Endothelial cell (in vitro differentiated cells): ENCODE measurements around the gene FEZF2. TPM values are rescaled to one million over a fixed set of nuclear protein-coding genes. Genes with fewer than 3 reads are reported as not detected.
A peak's percentile ranks its signal among the peaks of the same experiment; 100 is the strongest.

ENCODE experiments used
- DNase-seq: peaks from one replicate; pipeline ENCODE4 v3.0.0; 2021; ENCODE audit warnings: low spot score
- H3K27ac Mint-ChIP-seq: one replicate; pipeline ENCODE4 v1.8.0; 2021; ENCODE audit warnings: mixed read lengths, inconsistent platforms; ENCODE audit not compliant: unreplicated experiment
- H3K27me3 Mint-ChIP-seq: one replicate; pipeline ENCODE4 v1.8.0; 2021; ENCODE audit warnings: mild to moderate bottlenecking, moderate library complexity, mixed read lengths, inconsistent platforms; ENCODE audit not compliant: unreplicated experiment
- H3K36me3 Mint-ChIP-seq: one replicate; pipeline ENCODE4 v1.8.0; 2021; ENCODE audit warnings: mild to moderate bottlenecking, low read depth, mixed read lengths, inconsistent platforms; ENCODE audit not compliant: unreplicated experiment
- H3K4me1 Mint-ChIP-seq: one replicate; pipeline ENCODE4 v1.8.0; 2021; ENCODE audit warnings: mild to moderate bottlenecking, mixed read lengths, inconsistent platforms; ENCODE audit not compliant: unreplicated experiment
- H3K4me3 Mint-ChIP-seq: one replicate; pipeline ENCODE4 v1.8.0; 2021; ENCODE audit warnings: mild to moderate bottlenecking, mixed read lengths, inconsistent platforms; ENCODE audit not compliant: unreplicated experiment
- H3K9me3 Mint-ChIP-seq: one replicate; pipeline ENCODE4 v1.8.0; 2021; ENCODE audit warnings: mixed read lengths, inconsistent platforms; ENCODE audit not compliant: unreplicated experiment
- total RNA-seq: library from RNA; stranded (reverse); fragmentation: NEBNext Ultra II Directional; extraction: Animal tissue kit (Norgen Biotek cat#: 25700); gene quantifications from one replicate; pipeline ENCODE4 v1.2.1, GENCODE V29; 2021; ENCODE audit not compliant: unreplicated experiment
- TF ChIP-seq, protein P1 (sequence below): fragments of 200-600 bp; sonication (generic); IDR thresholded peaks from one replicate; pipeline ENCODE4 v1.5.0; 2021; ENCODE audit warnings: antibody characterized with exemption; ENCODE audit not compliant: unreplicated experiment

Gene FEZF2
- total RNA-seq, 1 donor from 2014 or later = not detected

DNA sequence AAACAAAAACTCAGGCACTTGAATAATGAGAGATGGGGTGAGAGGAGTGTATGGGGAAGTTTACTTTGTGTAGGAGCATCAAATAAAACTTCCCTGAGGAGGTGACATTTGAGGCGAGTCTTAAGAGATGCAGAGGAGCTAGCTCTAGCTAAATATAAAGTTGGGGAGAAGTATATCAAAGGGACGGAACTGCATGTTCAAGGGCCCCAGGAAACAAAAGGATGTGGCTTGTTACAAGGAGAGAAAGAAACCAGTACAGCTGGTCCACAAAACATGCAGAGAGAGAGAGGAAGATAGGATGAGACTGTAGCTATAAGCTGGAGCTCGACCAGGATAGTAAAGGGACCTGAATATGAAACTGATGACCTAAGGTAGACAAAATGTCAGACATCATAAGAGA, 17.6 kb downstream of the FEZF2 start:
- TF ChIP-seq, protein P1, sequence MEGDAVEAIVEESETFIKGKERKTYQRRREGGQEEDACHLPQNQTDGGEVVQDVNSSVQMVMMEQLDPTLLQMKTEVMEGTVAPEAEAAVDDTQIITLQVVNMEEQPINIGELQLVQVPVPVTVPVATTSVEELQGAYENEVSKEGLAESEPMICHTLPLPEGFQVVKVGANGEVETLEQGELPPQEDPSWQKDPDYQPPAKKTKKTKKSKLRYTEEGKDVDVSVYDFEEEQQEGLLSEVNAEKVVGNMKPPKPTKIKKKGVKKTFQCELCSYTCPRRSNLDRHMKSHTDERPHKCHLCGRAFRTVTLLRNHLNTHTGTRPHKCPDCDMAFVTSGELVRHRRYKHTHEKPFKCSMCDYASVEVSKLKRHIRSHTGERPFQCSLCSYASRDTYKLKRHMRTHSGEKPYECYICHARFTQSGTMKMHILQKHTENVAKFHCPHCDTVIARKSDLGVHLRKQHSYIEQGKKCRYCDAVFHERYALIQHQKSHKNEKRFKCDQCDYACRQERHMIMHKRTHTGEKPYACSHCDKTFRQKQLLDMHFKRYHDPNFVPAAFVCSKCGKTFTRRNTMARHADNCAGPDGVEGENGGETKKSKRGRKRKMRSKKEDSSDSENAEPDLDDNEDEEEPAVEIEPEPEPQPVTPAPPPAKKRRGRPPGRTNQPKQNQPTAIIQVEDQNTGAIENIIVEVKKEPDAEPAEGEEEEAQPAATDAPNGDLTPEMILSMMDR = no peak
- H3K4me3 Mint-ChIP-seq = no peak overlapping the region
- no peak overlapping the region for H3K27ac Mint-ChIP-seq
- no peaks in the 10 kb centered on the region for H3K9me3 Mint-ChIP-seq
- no peaks in the 10 kb centered on the region for H3K4me1 Mint-ChIP-seq
- DNase-seq = no peak
- no peaks in the 10 kb centered on the region for H3K27me3 Mint-ChIP-seq
- H3K36me3 Mint-ChIP-seq = no peaks in the 10 kb centered on the region

DNA sequence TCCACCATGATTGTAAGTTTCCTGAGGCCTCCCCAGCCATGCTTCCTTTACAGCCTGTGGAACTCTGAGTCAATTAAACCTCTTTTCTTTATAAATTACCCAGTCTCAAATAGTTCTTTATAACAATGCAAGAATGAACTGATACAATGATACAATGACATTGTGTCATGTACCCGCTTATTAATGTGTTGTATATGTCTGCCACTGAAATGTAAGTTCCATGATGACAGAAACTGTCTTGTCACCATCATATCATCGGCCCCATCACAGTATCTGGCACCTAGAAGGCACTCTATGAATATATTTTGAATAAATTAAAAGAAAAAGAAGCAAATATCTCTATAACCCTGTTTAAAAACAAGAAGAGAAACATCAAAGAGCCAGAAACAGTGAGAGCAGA, 29.6 kb downstream of the FEZF2 start:
- H3K27me3 Mint-ChIP-seq = no peaks in the 10 kb centered on the region
- H3K36me3 Mint-ChIP-seq = no peaks in the 10 kb centered on the region
- no peaks in the 10 kb centered on the region for H3K9me3 Mint-ChIP-seq
- H3K4me1 Mint-ChIP-seq = no peaks in the 10 kb centered on the region
- H3K4me3 Mint-ChIP-seq = no peak overlapping the region
- TF ChIP-seq, protein P1 = no peak
- H3K27ac Mint-ChIP-seq = no peak overlapping the region
- no peak for DNase-seq

DNA sequence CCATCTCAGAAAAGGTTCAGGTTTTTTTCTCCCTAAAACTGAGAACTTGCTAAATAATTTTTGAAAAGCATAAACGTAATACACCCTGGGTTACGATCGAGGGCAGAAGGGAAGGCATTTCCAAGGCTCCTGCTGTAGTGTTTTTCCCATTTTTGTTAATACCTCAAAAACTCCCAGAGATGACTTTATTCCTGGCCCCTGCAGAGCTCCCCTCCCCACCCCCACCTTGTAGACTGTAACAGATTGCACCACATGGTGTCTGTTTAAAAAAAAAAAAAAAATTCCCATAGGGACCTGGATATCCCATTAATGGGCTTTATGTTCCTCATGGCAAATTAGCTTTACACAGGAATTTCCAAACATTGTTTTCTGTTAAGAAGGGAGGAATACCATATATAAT, 38.2 kb downstream of the FEZF2 start:
- DNase-seq = no peak
- no peaks in the 10 kb centered on the region for H3K27me3 Mint-ChIP-seq
- no peak overlapping the region for H3K27ac Mint-ChIP-seq
- H3K4me3 Mint-ChIP-seq = no peak overlapping the region
- TF ChIP-seq, protein P1 = no peak
- no peaks in the 10 kb centered on the region for H3K9me3 Mint-ChIP-seq
- H3K4me1 Mint-ChIP-seq = peaks cover 6% of the 10 kb centered on the region
- no peaks in the 10 kb centered on the region for H3K36me3 Mint-ChIP-seq

DNA sequence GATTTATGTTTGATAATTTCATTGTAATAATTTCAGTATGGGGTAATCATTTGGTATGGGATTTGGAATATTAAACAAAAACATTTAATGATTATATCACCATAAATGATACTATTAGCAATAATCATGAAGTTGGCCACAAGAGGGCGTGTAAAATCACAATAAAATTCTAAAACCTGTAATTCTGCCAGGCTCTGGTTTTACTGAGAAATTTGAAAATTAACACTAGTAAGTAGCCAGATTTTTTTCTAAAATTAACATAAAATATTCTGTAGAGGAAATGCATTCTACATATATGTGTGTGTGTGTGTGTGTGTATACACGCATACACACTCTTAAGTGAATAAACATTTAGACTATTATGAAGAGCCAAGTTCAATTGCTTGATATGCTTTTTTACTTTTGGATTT, 40.5 kb downstream of the FEZF2 start:
- peaks cover 6% of the 10 kb centered on the region for H3K4me1 Mint-ChIP-seq
- no peak overlapping the region for H3K4me3 Mint-ChIP-seq
- DNase-seq = peak; percentile 15
- no peaks in the 10 kb centered on the region for H3K36me3 Mint-ChIP-seq
- no peaks in the 10 kb centered on the region for H3K9me3 Mint-ChIP-seq
- H3K27ac Mint-ChIP-seq = no peak overlapping the region
- TF ChIP-seq, protein P1 = peak; percentile 90
- no peaks in the 10 kb centered on the region for H3K27me3 Mint-ChIP-seq

DNA sequence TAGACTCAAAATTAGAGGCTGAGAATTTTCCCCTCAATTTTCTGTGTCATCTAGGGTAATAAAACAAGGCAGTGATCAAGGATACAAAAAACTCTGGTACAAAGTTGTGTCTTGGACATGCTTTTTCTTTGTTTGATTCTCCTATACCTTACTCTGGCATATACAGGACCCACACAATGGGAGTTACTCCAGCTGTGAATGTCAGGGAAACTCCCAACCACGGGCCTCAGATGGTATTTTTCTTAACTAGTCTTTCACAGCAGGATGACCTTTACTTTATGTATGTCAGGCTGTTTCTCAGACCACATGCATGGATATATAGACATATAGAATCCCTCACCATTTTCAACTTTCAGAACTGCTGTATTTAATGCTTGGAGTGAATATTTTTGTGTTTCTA, 41.3 kb downstream of the FEZF2 start:
- H3K9me3 Mint-ChIP-seq = no peaks in the 10 kb centered on the region
- H3K4me3 Mint-ChIP-seq = no peak overlapping the region
- TF ChIP-seq, protein P1 = no peak
- no peaks in the 10 kb centered on the region for H3K27me3 Mint-ChIP-seq
- no peak for DNase-seq
- no peak overlapping the region for H3K27ac Mint-ChIP-seq
- no peaks in the 10 kb centered on the region for H3K36me3 Mint-ChIP-seq
- peaks cover 6% of the 10 kb centered on the region for H3K4me1 Mint-ChIP-seq
